Epithelial cell of proximal tubule (primary cell): ENCODE results near the gene DGKB. TPM values are rescaled to one million over a fixed set of nuclear protein-coding genes. Genes with fewer than 3 reads are reported as not detected.
"Not testable (repeated sequence)": the region's sequence is repeated elsewhere in the genome, so short reads cannot be mapped to it uniquely, and the experiment has no call there.

ENCODE experiments used
- DNase-seq: peaks from one replicate; pipeline ENCODE4 v3.0.0-alpha.2; 2011; ENCODE audit warnings: low read depth
- H3K4me3 ChIP-seq: 2 replicates; pipeline ENCODE4 v1.5.1; 2011; ENCODE audit warnings: low read depth, mild to moderate bottlenecking, low read length
- CTCF ChIP-seq: conservative IDR thresholded peaks from 2 replicates; pipeline ENCODE4 v1.5.1; 2012; ENCODE audit warnings: low read depth, mild to moderate bottlenecking, low read length
- total RNA-seq: library from RNA; depleted of rRNA; stranded (reverse); fragments of >200 nt; gene quantifications from 2 replicates; pipeline ENCODE4 v1.2.3, GENCODE V29; 2015

Gene DGKB
- total RNA-seq, 1 donor from 2014 or later, result 0.69 TPM

- H3K4me3 ChIP-seq, result no peak overlapping the region
- no peak for DNase-seq
- TF ChIP-seq CTCF, result no peak
Measured at GRCh38 chr7:14286036-14286435, 616.5 kb downstream of the DGKB start.

- not testable (repeated sequence) for DNase-seq, H3K4me3 ChIP-seq
Measured at GRCh38 chr7:14279065-14279871, 623.3 kb downstream of the DGKB start.

- TF ChIP-seq CTCF, result no peak
- H3K4me3 ChIP-seq, result no peak overlapping the region
- DNase-seq, result no peak
Measured at GRCh38 chr7:14275356-14275755, 627.2 kb downstream of the DGKB start.

GRCh38 chr7:14271441-14271840, 631.1 kb downstream of the DGKB start:
- no peak for TF ChIP-seq CTCF
- H3K4me3 ChIP-seq, result no peak overlapping the region
- DNase-seq, result no peak

DNA sequence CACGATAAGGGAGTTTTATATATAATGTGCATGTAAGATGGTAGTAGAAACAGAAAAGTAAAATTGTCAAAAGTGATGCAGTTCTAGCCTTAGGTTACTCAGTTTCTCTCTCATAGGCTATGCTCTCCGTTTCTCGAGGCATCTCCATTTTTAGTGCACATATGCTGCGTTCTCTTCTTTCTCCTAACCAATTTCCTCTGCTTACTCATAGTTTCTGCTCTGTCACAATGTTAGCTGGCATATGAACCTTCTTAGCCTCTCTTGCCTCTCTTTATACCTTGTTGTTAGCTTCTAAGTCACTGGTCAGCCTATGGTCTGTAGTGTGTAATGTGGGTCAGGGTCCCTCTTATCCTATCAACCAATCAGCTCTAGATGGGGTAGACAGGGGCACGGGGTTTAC, 632.5 kb downstream of the DGKB start:
- TF ChIP-seq CTCF, result no peak
- no peak overlapping the region for H3K4me3 ChIP-seq
- DNase-seq, result no peak

- TF ChIP-seq CTCF, result no peak
- DNase-seq, result no peak
- no peak overlapping the region for H3K4me3 ChIP-seq
Measured at GRCh38 chr7:14260011-14260410, 642.5 kb downstream of the DGKB start.

- no peak for TF ChIP-seq CTCF
- no peak for DNase-seq
- no peak overlapping the region for H3K4me3 ChIP-seq
Measured at GRCh38 chr7:14258861-14259260, 643.7 kb downstream of the DGKB start.
